Vagina (tissue), 2 donors: ENCODE data around the gene VIPR2.

Experiments
- POLR2A ChIP-seq, 2 donors: fragments of 450-650 bp; IDR thresholded peaks; one replicate each; pipeline ENCODE4 v1.6.1; 2017; ENCODE audit warnings: antibody characterized with exemption in 2 of 2, mild to moderate bottlenecking in 2 of 2, moderate library complexity in 2 of 2
- POLR2AphosphoS5 ChIP-seq, 2 donors: sonication (generic); formaldehyde crosslinking; IDR thresholded peaks; one replicate each; pipeline ENCODE4 v1.9.0; 2017; ENCODE audit warnings: antibody characterized with exemption in 2 of 2, mild to moderate bottlenecking in 2 of 2, low read depth in 1 of 2; ENCODE audit not compliant: insufficient read depth in 1 of 2
- TF ChIP-seq, protein P1 (sequence below), 3 experiments: fragments of 450-650 bp in 2 of 3; fragments of 200-600 bp in 1 of 3; sonication (generic) in 1 of 3; IDR thresholded peaks; one replicate each; pipeline ENCODE4 v1.5.1; 2017 to 2019; ENCODE audit warnings: antibody characterized with exemption in 3 of 3, mild to moderate bottlenecking in 2 of 3, moderate library complexity in 2 of 3

DNA sequence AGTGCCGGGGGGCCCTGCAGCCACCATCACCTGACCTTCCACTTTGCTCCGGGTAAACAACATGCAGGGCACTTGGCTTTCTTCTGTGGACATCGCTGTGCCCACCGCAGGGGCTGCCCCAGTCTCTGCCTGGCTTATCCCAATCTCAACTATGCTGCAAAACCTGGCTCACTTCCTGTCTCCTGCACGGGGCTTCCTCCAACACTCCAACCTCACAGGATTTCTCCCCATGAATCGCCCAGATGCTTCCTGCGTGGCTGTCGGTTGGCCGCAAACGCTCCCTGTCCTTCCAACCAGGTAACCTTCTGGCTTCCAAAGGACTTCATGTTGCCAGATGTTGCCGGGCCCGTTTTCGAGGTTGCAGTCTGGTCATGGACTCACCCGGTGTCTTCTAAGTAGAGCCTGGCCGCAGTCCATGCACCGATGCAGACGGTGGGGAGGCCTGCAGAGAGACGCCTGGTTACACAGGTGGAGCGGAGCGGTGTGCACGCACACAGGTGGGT is 109.0 kb downstream of the VIPR2 start:
- TF ChIP-seq, protein P1, sequence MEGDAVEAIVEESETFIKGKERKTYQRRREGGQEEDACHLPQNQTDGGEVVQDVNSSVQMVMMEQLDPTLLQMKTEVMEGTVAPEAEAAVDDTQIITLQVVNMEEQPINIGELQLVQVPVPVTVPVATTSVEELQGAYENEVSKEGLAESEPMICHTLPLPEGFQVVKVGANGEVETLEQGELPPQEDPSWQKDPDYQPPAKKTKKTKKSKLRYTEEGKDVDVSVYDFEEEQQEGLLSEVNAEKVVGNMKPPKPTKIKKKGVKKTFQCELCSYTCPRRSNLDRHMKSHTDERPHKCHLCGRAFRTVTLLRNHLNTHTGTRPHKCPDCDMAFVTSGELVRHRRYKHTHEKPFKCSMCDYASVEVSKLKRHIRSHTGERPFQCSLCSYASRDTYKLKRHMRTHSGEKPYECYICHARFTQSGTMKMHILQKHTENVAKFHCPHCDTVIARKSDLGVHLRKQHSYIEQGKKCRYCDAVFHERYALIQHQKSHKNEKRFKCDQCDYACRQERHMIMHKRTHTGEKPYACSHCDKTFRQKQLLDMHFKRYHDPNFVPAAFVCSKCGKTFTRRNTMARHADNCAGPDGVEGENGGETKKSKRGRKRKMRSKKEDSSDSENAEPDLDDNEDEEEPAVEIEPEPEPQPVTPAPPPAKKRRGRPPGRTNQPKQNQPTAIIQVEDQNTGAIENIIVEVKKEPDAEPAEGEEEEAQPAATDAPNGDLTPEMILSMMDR (IDR thresholded peaks at IDR 0.05): no peak
- TF ChIP-seq POLR2A (IDR thresholded peaks at IDR 0.05) (no peak), POLR2AphosphoS5 (IDR thresholded peaks at IDR 0.05; ENCODE audit: insufficient read depth in 1 of 2, low read depth in 1 of 2) (no peak)
